ENCODE measurements around the gene KANSL1.
"Not testable (repeated sequence)": the region's sequence is repeated elsewhere in the genome, so short reads cannot be mapped to it uniquely, and the experiment has no call there.

Gene KANSL1

GRCh38 chr17:46193151-46193625 is at the start of gene KANSL1:
TSS of gene KANSL1 (minus strand) at chr17:46193429. CDS start at chr17:46172143, 21,286 bp downstream.
- peak; percentile 95 for DNase-seq

GRCh38 chr17:46231359-46231758 is 38.1 kb upstream of the KANSL1 start:
- DNase-seq = not testable (repeated sequence)

- DNase-seq = peak; percentile 97
Observed at GRCh38 chr17:46225274-46225794, 32.1 kb upstream of the KANSL1 start.

GRCh38 chr17:46224864-46225263 is 31.6 kb upstream of the KANSL1 start:
- not testable (repeated sequence) for DNase-seq

GRCh38 chr17:46223041-46223440 is 29.8 kb upstream of the KANSL1 start:
- DNase-seq = not testable (repeated sequence)

- no peak for DNase-seq
Observed at GRCh38 chr17:46216682-46217081, 23.5 kb upstream of the KANSL1 start.

GRCh38 chr17:46212634-46213435 is 19.6 kb upstream of the KANSL1 start:
- peak; percentile 53 for DNase-seq

GRCh38 chr17:46208997-46209396 is 15.8 kb upstream of the KANSL1 start:
- no peak for DNase-seq

- no peak for DNase-seq
Observed at GRCh38 chr17:46205975-46206374, 12.7 kb upstream of the KANSL1 start.

- DNase-seq = no peak
Observed at GRCh38 chr17:46202424-46202823, 9.2 kb upstream of the KANSL1 start.

- DNase-seq = no peak
Observed at GRCh38 chr17:46201491-46201890, 8.3 kb upstream of the KANSL1 start.

- DNase-seq = no peak
Observed at GRCh38 chr17:46200197-46200596, 7.0 kb upstream of the KANSL1 start.

- DNase-seq = no peak
Observed at GRCh38 chr17:46199379-46199778, 6.2 kb upstream of the KANSL1 start.

- DNase-seq = no peak
Observed at GRCh38 chr17:46198233-46198632, 5.0 kb upstream of the KANSL1 start.

GRCh38 chr17:46197530-46197929 is 4.3 kb upstream of the KANSL1 start:
- no peak for DNase-seq

- no peak for DNase-seq
Observed at GRCh38 chr17:46195939-46196716, 2.9 kb upstream of the KANSL1 start.

GRCh38 chr17:46195217-46195855 is 2.1 kb upstream of the KANSL1 start:
- no peak for DNase-seq

GRCh38 chr17:46194393-46195216 is 1.4 kb upstream of the KANSL1 start:
- no peak for DNase-seq

- peak; percentile 92 for DNase-seq
Observed at GRCh38 chr17:46193626-46194392, 580 bp upstream of the KANSL1 start.

GRCh38 chr17:46192439-46193150 is 634 bp downstream of the KANSL1 start:
- peak; percentile 87 for DNase-seq

GRCh38 chr17:46192189-46192438 is 1.1 kb downstream of the KANSL1 start:
- no peak for DNase-seq

Measured in NCI-H2107 (cell line).